Skin of body (tissue), 2 donors: ENCODE results near the gene SLC13A4. TPM values are rescaled to one million over a fixed set of nuclear protein-coding genes. Genes with fewer than 3 reads are reported as not detected.

Experiments
- small RNA-seq: library from RNA; depleted of rRNA; stranded (forward); fragments of <200 nt; gene quantifications from one replicate; pipeline ENCODE3, GENCODE V24; 2014; ENCODE audit warnings: low replicate concordance
- total RNA-seq: library from RNA; depleted of rRNA; stranded (reverse); fragments of >200 nt; gene quantifications from one replicate; pipeline ENCODE4 v1.2.3, GENCODE V29; 2014

SLC13A4 gene
- total RNA-seq, 1 donor from 2014 or later = 0.10 TPM

Small RNAs within 50 kb of the gene (small RNA-seq; reads per million reads assigned to genes)
- not detected for gene RNU6-1154P

Other genes starting within 250 kb of the SLC13A4 start
- 23.1 TPM for gene CNOT4, start 218.1 kb downstream of the SLC13A4 start, total RNA-seq
- 35.5 TPM for gene NUP205, start 170.3 kb downstream of the SLC13A4 start, total RNA-seq
- gene STMP1, start 65.7 kb downstream of the SLC13A4 start, total RNA-seq = 18.6 TPM
- 2.8 TPM for gene FAM180A, start 20.6 kb upstream of the SLC13A4 start, total RNA-seq
- gene MTPN, start 249.2 kb upstream of the SLC13A4 start, total RNA-seq = 76.2 TPM